GM12872 (cell line): ENCODE results near the gene CYP3A7.
A peak's percentile ranks its signal among the peaks of the same experiment; 100 is the strongest.

Experiments used
- CTCF ChIP-seq: IDR thresholded peaks from 3 replicates; pipeline ENCODE4 v1.5.1; 2011; ENCODE audit warnings: low read depth, mild to moderate bottlenecking, low read length, moderate library complexity; ENCODE audit not compliant: insufficient read depth

Gene CYP3A7

GRCh38 chr7:99733448-99733847, 1.5 kb downstream of the CYP3A7 start:
- peak; percentile 72 for TF ChIP-seq CTCF

- TF ChIP-seq CTCF: no peak
Observed at GRCh38 chr7:99733003-99733402, 2.0 kb downstream of the CYP3A7 start.

GRCh38 chr7:99731638-99732374, 3.2 kb downstream of the CYP3A7 start:
- no peak for TF ChIP-seq CTCF

GRCh38 chr7:99730992-99731391, 4.0 kb downstream of the CYP3A7 start:
- TF ChIP-seq CTCF: no peak

GRCh38 chr7:99730238-99730810, 4.7 kb downstream of the CYP3A7 start:
- TF ChIP-seq CTCF: no peak

GRCh38 chr7:99729486-99730237, 5.3 kb downstream of the CYP3A7 start:
- no peak for TF ChIP-seq CTCF

- TF ChIP-seq CTCF: no peak
Observed at GRCh38 chr7:99728615-99729014, 6.4 kb downstream of the CYP3A7 start.
